Stomach smooth muscle (tissue), 2 donors: ENCODE measurements around the gene SUN2.
"Not testable (repeated sequence)": the region's sequence is repeated elsewhere in the genome, so short reads cannot be mapped to it uniquely, and the experiment has no call there.

ENCODE experiments used
- H3K27ac ChIP-seq: one replicate; pipeline ENCODE4 v1.7.0; 2013; ENCODE audit warnings: mild to moderate bottlenecking, low read length, inconsistent platforms
- H3K27me3 ChIP-seq, 2 donors: one replicate each; pipeline ENCODE4 v1.7.0; 2013; ENCODE audit warnings: low read length in 2 of 2; ENCODE audit not compliant: insufficient read depth in 2 of 2, control insufficient read depth in 1 of 2
- H3K36me3 ChIP-seq, 2 donors: one replicate each; pipeline ENCODE4 v1.7.0; 2013; ENCODE audit warnings: low read length in 2 of 2; ENCODE audit not compliant: control insufficient read depth in 2 of 2, insufficient read depth in 2 of 2
- H3K4me1 ChIP-seq: one replicate; pipeline ENCODE4 v1.7.0; 2013; ENCODE audit warnings: low read length; ENCODE audit not compliant: control insufficient read depth, insufficient read depth
- H3K4me3 ChIP-seq, 2 donors: one replicate each; pipeline ENCODE4 v1.7.0; 2013; ENCODE audit warnings: low read length in 2 of 2
- H3K9ac ChIP-seq, 2 donors: one replicate each; pipeline ENCODE4 v1.7.0; 2013; ENCODE audit warnings: low read length in 2 of 2, mild to moderate bottlenecking in 1 of 2
- H3K9me3 ChIP-seq, 2 donors: one replicate each; pipeline ENCODE4 v1.7.0; 2013; ENCODE audit warnings: low read length in 2 of 2; ENCODE audit not compliant: control insufficient read depth in 2 of 2
- donor health status: healthy.
- donor health status: Pancreatic carcinoma.

The SUN2 gene, protein sequence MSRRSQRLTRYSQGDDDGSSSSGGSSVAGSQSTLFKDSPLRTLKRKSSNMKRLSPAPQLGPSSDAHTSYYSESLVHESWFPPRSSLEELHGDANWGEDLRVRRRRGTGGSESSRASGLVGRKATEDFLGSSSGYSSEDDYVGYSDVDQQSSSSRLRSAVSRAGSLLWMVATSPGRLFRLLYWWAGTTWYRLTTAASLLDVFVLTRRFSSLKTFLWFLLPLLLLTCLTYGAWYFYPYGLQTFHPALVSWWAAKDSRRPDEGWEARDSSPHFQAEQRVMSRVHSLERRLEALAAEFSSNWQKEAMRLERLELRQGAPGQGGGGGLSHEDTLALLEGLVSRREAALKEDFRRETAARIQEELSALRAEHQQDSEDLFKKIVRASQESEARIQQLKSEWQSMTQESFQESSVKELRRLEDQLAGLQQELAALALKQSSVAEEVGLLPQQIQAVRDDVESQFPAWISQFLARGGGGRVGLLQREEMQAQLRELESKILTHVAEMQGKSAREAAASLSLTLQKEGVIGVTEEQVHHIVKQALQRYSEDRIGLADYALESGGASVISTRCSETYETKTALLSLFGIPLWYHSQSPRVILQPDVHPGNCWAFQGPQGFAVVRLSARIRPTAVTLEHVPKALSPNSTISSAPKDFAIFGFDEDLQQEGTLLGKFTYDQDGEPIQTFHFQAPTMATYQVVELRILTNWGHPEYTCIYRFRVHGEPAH

DNA sequence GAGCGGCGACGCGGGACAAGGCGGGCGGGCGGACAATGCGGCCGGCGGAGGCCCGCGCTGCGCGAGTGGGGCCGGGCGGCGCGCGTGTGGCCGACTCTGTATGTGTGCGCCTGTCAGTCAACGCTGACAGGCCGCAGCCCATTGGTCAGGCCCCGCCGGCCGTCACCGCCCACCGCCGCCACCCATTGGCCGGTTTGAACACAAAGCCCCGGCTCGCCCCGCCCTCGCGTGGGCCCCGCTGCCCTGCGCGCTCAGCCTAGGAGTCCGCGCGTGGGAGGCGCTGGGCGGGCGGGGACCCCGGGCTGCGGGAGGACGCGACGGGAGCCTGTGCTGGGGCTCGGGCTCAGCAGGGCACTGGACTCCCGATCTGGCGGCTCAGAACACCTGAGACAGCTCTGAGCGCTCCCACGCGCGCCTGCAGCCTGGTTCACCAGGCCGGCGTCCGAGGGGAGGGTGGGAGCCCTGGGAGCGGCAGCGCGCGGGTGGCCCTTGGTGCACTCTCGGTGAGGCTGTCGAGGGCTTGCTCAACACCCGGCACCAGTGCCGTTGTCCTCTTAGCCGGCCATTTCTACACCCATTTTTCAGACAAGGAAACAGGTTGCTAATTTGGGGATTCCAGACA is at the start of gene SUN2:
SUN2 (minus strand) TSS at position 88 of the 622 bp plus-strand sequence. CDS start 3,370 bp downstream, outside the sequence.
- Histone ChIP-seq H3K27me3 (no peaks in the 10 kb centered on the region), H3K4me1 (peaks cover 29% of the 10 kb centered on the region), H3K4me3 (peak within 1 kb of the TSS; percentile 84), H3K9me3 (no peaks in the 10 kb centered on the region), H3K27ac (peak within 1 kb of the TSS; percentile 92), H3K9ac (peak within 1 kb of the TSS; percentile 84 to 88), H3K36me3 (peaks cover 13 to 17% of the 10 kb centered on the region in 2 donors)

DNA sequence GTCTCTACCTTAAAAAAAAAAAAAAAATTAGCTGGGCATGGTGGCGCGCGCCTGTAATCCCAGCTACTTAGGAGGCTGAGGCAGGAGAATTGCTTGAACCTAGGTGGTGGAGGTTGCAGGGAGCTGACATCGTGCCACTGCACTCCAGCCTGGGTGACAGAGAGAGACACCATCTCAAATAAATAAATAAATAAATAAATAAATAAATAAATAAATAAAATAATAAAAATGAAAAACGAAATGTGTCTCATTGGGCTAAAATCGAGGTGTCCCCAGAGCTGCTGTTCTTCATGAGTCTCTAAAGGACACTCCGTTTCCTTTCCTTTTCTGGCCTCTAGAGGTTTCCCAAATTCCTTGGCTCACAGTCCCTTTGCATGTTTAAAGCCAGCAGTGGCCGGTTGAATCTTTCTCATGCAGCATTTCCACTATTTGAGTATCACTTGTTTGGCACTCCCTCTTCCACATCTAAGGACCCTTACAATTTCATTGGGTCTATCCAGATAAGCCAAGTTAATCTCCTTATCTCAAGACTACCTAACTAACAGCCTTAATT is 49.3 kb upstream of the SUN2 start:
- not testable (repeated sequence) for H3K9me3 ChIP-seq, H3K4me3 ChIP-seq

DNA sequence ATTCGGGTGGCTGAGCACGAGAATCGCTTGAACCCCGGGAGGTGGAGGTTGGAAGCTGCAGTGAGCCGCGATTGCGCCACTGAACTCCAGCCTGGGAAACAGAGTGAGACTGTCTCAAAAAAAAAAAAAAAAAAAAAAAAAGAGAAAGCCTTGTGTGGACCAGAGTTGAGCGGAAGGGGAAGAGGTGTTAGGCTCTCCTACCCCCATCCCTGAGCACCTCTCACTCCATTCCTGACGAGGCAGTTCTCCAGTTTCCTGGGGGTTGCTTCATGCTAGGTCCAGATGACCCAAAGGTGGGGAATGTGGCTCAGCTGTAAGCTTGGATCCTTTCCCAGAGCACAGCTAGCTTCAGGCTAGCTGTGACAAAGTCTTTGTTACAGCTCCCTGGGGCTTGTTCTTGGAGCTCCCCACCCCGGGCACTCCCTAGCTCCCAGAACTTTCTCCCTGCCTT is 46.9 kb upstream of the SUN2 start:
- H3K27ac ChIP-seq = no peak overlapping the region
- H3K36me3 ChIP-seq = no peaks in the 10 kb centered on the region
- peaks cover 3% of the 10 kb centered on the region for H3K4me1 ChIP-seq
- H3K9me3 ChIP-seq = peaks cover 0 to 4% of the 10 kb centered on the region in 2 donors
- H3K27me3 ChIP-seq = peaks cover 0 to 10% of the 10 kb centered on the region in 2 donors
- H3K4me3 ChIP-seq = no peak overlapping the region
- H3K9ac ChIP-seq = no peak overlapping the region

More for the DNA sequence above, 49.3 kb upstream of the SUN2 start:
- not testable (repeated sequence) for H3K27ac ChIP-seq, H3K4me1 ChIP-seq, H3K27me3 ChIP-seq, H3K9ac ChIP-seq, H3K36me3 ChIP-seq

DNA sequence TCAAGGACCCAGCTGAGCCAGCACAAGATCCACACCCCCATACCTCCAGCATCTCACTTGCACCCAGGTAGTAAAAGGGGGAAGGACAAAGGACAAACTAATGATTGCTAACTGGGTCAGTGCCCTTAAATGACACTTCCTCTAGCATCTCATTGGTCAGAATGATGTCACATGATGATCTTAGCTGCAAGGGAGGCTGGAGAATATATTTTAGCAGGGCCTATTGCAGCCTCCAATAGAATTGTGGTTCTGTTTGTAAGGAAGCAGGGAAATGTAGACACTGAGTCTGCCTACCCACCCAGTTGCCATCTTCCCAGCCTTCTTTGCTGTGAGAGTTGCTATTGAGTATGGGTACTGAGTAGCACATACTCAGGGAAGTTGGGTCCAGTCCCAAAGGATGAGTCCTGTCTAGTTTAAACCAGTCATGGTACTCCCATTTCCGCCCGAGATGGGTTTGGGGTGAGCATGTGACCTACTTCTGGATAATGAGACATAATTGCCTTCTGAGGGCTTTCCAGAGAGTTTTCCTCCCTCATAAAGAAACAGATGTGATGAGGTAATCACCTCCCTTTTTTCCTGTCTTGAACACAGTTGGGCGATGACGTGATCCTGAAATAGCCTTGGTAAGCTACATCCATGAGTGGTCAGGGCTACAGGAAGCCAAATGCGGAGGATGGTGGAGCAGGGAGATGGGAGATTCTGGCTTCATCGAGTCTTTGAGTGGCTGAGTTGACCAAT is 43.6 kb upstream of the SUN2 start:
- no peak overlapping the region for H3K9ac ChIP-seq
- H3K36me3 ChIP-seq = no peaks in the 10 kb centered on the region
- H3K27me3 ChIP-seq = peaks cover 0 to 12% of the 10 kb centered on the region in 2 donors
- H3K4me1 ChIP-seq = peaks cover 4% of the 10 kb centered on the region
- H3K4me3 ChIP-seq = no peak overlapping the region
- no peak overlapping the region for H3K27ac ChIP-seq
- peaks cover 0 to 4% of the 10 kb centered on the region in 2 donors for H3K9me3 ChIP-seq

DNA sequence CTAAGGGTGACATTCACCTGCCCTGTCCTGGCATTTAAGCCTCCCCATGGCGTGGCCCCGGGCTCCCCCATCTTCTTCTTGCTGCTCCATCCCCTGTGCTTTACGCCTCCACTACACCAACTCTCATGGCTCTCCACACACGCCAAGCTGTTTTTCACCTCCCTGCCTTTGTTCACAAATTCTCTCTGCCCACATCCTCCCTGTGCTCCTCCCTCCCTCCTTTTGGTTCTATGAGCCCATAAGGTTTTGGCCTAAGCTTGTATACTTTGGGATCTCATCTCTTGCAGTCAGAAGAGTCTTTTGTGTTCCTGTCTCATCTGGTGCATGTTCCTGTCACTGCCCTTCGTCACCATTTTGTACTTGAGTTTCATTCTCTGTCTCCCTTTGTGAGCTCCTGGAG is 42.7 kb upstream of the SUN2 start:
- Histone ChIP-seq H3K36me3 (no peaks in the 10 kb centered on the region), H3K27ac (no peak overlapping the region), H3K4me3 (no peak overlapping the region), H3K4me1 (peaks cover 7% of the 10 kb centered on the region), H3K27me3 (peaks cover 0 to 12% of the 10 kb centered on the region in 2 donors), H3K9me3 (peaks cover 0 to 4% of the 10 kb centered on the region in 2 donors), H3K9ac (no peak overlapping the region)

DNA sequence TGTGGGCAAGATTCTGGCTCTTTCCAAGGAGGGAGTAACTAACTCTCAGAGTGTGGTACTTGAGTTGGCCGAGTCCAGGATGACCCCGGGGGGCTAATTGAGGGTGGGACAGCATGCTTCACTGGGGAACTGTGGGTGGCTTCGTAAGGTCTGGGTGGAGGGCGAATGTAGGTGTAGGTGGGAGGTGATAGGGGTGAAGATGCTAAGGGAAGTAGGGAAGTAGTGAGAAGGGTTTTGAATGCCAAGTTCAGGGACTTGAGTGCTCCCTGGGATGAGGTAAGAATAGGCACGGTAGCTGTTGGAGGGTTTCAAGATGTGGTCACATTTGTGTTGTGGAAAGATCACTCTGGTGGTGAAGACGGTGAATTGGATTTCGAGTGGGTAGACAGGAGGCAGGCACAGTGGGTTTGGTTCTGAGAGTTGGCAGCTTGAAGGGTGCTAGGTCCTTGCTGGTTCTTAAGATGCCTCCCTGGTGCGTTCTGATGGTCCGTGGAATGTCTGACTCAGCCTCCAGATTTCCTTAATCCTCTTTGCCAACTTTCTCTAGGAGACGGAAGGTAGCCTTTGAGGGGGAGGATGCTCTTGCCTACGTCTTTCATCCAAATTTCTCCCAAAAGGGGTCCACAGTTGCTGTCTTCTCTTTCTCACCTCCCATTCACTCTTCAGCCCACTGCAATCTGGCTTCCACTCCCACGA is 40.6 kb upstream of the SUN2 start:
- Histone ChIP-seq H3K27me3 (peaks cover 0 to 12% of the 10 kb centered on the region in 2 donors), H3K27ac (no peak overlapping the region), H3K4me3 (no peak overlapping the region), H3K9ac (no peak overlapping the region), H3K36me3 (no peaks in the 10 kb centered on the region), H3K9me3 (peaks cover 0 to 4% of the 10 kb centered on the region in 2 donors), H3K4me1 (peaks cover 11% of the 10 kb centered on the region)

DNA sequence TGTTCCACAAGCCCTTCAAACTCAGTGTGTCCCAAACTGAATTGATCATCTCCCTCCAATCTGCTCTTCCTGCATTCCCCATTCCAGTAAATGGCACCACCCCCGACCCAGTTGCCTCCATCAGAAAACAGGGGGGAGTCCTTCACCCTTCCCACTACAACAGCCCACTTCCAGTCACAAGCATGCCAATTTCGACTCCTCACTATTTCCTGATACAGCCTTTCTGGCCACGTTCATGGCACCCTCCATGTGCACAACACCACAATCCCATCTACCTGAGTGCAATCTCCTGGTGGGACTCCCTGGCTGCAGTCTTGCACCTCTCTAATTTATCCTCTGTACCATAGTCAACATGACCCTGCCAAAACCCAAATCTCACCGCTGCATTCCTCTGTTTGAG is 39.8 kb upstream of the SUN2 start:
- Histone ChIP-seq H3K36me3 (peaks cover under 1% of the 10 kb centered on the region in 2 donors), H3K27ac (no peak overlapping the region), H3K27me3 (peaks cover 0 to 12% of the 10 kb centered on the region in 2 donors), H3K9me3 (peaks cover 0 to 4% of the 10 kb centered on the region in 2 donors), H3K4me3 (no peak overlapping the region), H3K9ac (no peak overlapping the region), H3K4me1 (peaks cover 11% of the 10 kb centered on the region)

DNA sequence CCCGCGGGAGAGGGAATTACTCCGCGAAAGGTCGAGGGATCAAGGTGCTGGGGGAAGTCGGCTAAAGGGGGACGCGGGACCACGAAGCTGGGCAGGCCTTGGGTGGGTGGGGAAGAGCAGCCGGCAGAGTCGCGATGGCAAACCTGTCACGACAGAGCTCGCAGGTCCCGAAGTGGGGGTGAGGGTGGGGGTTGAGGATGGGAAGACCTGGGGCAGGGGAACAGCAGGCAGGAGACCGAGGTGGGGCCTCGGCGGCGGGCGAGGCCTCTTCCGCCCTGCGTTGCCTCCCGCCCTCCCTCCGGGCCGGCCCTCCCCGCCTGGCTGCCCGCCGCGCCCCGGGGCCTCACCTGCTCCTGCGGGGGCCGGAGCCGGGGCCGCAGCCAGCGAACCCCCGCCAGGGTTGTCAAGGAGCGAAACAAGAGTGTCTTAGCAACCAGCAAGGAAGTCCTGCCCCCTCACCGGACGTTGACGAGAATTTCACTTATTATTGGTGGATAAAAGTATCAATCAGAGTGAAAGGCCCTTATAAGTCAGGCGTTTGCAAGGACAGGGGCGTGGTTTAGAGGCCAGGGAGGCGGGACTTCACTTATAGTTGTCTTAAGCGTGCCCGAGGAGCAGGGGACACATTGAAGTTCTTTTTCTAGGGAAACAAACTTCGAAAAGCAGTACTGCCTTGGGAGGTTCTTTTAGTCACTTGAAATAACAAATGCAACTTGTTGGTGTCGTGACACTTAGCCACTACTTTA is 38.1 kb upstream of the SUN2 start, which contains the start of gene DNAL4:
DNAL4 (minus strand) TSS at position 423 of the 746 bp plus-strand sequence. CDS start 11,412 bp downstream, outside the sequence.
- peaks cover 7 to 10% of the 10 kb centered on the region in 2 donors for H3K36me3 ChIP-seq
- H3K4me3 ChIP-seq = peak within 1 kb of the TSS; percentile 92 to 96
- peak within 1 kb of the TSS; percentile 58 for H3K27ac ChIP-seq
- H3K4me1 ChIP-seq = peaks cover 11% of the 10 kb centered on the region
- peaks cover 0 to 6% of the 10 kb centered on the region in 2 donors for H3K27me3 ChIP-seq
- no peaks in the 10 kb centered on the region for H3K9me3 ChIP-seq
- peak within 1 kb of the TSS; percentile 86 to 93 for H3K9ac ChIP-seq

DNA sequence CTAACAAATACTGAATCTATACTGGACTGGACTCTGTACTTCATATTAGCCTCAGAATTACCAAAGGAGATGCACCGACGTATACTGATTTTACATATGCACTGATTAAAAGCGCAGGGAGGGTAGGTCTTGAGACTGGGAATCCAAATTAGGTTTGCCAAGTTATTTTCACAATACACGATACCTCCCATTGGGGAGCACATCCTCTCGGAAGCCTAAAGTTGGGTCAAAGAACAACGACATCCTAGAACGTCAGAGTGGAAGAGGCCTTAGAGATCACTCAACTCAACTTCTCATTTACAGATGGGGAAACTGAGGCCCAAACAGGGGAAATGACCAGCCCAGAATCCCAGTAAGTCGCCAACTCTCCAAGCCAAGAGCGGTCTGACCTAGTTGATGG is 37.5 kb upstream of the SUN2 start:
- Histone ChIP-seq H3K4me3 (peak overlapping the region; percentile 92 to 96), H3K9me3 (no peaks in the 10 kb centered on the region), H3K36me3 (peaks cover 7 to 10% of the 10 kb centered on the region in 2 donors), H3K27me3 (peaks cover 0 to 2% of the 10 kb centered on the region in 2 donors), H3K9ac (peak overlapping the region; percentile 86 to 93), H3K4me1 (peaks cover 16% of the 10 kb centered on the region), H3K27ac (peak overlapping the region; percentile 58)
